HFFc6 (cell line): ENCODE measurements around the gene PTPRN2. TPM values are rescaled to one million over a fixed set of nuclear protein-coding genes. Genes with fewer than 3 reads are reported as not detected.

Source experiments
- DNase-seq: peaks from one replicate; pipeline ENCODE4 v3.0.0-alpha.2; 2018
- H3K27ac Mint-ChIP-seq: 2 replicates; pipeline ENCODE4 v1.8.0; 2020; ENCODE audit warnings: mild to moderate bottlenecking, mixed read lengths
- H3K27me3 Mint-ChIP-seq: 2 replicates; pipeline ENCODE4 v1.8.0; 2021; ENCODE audit warnings: mild to moderate bottlenecking, moderate library complexity, mixed read lengths; ENCODE audit not compliant: insufficient read depth
- H3K36me3 Mint-ChIP-seq: 2 replicates; pipeline ENCODE4 v1.8.0; 2021; ENCODE audit warnings: low read depth, mixed read lengths
- H3K4me1 Mint-ChIP-seq: 2 replicates; pipeline ENCODE4 v1.8.0; 2020; ENCODE audit warnings: low read depth, mixed read lengths
- H3K4me3 Mint-ChIP-seq: 2 replicates; pipeline ENCODE4 v1.8.0; 2020; ENCODE audit warnings: mild to moderate bottlenecking, moderate library complexity, mixed read lengths
- H3K9me3 Mint-ChIP-seq: 2 replicates; pipeline ENCODE4 v1.8.0; 2020; ENCODE audit warnings: mild to moderate bottlenecking, mixed read lengths
- CTCF ChIP-seq: fragments of 200-600 bp; sonication (generic); IDR thresholded peaks from 2 replicates; pipeline ENCODE4 v1.5.0; 2021; ENCODE audit warnings: antibody characterized with exemption, mild to moderate bottlenecking
- total RNA-seq, 6 experiments: library from RNA; stranded (reverse); fragmentation: NEBNext Ultra II Directional; extraction: Animal tissue kit (Norgen Biotek cat#: 25700); gene quantifications; 2 replicates in 1 of 6; 3 replicates in 5 of 6; pipeline ENCODE4 v1.2.3, GENCODE V29; 2021

PTPRN2 gene
- total RNA-seq, 6 experiments from 2014 or later = 0.05 to 0.27 (median 0.23) TPM

DNA sequence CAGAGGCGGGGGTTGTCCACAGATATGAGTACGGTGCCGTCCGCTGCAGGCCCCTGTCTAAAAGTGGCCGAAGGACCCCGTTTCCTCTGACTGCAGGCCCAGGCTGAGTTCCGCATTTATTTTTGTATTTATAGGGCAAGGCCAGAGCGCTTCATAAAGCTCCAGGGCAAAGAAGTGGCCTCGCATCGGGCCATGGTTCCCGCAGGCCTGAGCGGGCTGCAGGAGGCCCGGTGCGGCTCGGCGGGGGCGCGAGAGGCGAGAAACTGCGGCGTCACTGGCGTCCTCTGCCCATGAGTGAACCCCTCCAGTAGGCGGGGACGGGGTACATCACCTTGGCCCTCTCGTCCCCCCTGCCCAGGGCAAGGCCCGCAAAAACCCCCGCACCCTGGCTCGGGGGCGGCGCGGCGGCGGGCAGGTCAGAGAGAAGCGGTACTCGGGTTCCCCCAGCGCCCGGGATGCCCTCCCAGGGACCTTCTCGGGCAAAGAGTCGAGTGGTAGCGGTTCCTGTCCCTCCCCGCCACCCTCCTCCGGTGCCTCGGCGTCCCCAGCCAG lies 895.1 kb downstream of the PTPRN2 start:
- Mint-ChIP-seq H3K4me1 (no peaks in the 10 kb centered on the region), H3K27ac (no peak overlapping the region), H3K36me3 (no peaks in the 10 kb centered on the region), H3K9me3 (no peaks in the 10 kb centered on the region), H3K27me3 (peaks cover 7% of the 10 kb centered on the region; the same call in 1 of the 2 replicates), H3K4me3 (no peak overlapping the region)
- DNase-seq = no peak
- TF ChIP-seq CTCF = no peak

DNA sequence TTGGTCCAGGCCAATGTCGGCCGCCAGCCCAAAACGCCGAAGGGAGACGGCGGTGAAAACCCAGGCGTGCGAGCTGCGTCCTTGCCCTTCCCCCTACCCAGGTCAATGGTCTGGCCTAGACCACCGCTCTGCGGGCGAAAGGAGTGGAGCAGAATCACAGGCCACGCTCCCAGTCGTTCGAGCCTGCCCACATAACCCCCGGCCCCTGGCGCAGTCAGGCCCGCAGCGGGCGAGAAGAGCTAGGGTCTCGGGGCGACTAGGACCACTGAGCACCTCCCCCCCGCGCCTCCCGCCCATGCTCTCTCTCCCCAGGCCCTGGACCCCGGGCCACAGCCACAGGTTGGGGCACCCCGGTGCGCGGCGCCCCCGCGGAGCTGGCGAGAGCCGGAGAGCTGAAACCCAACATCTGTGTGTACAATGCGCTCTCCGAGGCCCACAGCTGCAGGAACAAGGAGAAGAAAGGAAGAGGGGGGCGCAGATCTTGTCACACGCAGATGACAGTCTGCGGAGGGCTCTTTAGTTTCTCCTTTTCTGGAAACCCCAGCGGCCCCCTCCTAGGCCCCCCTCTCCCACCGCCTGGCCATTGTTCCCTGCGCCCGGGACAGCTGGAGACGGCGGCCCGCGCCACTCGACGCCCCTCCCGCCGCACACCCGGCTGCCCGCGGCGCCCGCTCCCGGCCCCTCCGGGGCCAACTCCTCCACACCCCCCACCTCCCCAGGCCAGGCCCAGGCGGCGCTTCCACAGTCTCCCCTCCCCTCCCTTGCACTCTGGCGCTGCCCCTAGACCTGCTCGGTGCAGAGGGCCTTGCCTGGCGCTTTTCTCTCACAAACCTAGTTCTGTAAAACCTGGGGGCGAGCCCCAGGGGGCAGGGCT lies 895.8 kb downstream of the PTPRN2 start:
- H3K4me1 Mint-ChIP-seq = no peaks in the 10 kb centered on the region
- H3K9me3 Mint-ChIP-seq = no peaks in the 10 kb centered on the region
- H3K27me3 Mint-ChIP-seq = peaks cover 7% of the 10 kb centered on the region; the same call in 1 of the 2 replicates
- no peak for TF ChIP-seq CTCF
- no peak overlapping the region for H3K4me3 Mint-ChIP-seq
- H3K27ac Mint-ChIP-seq = no peak overlapping the region
- no peak for DNase-seq
- H3K36me3 Mint-ChIP-seq = no peaks in the 10 kb centered on the region

- Mint-ChIP-seq H3K9me3 (no peaks in the 10 kb centered on the region), H3K4me3 (no peak overlapping the region), H3K27ac (no peak overlapping the region), H3K27me3 (peaks cover 15% of the 10 kb centered on the region), H3K4me1 (no peaks in the 10 kb centered on the region), H3K36me3 (no peaks in the 10 kb centered on the region)
- DNase-seq = no peak
- no peak for TF ChIP-seq CTCF
These were observed 896.6 kb downstream of the PTPRN2 start for GRCh38 chr7:157690833-157691585.

DNA sequence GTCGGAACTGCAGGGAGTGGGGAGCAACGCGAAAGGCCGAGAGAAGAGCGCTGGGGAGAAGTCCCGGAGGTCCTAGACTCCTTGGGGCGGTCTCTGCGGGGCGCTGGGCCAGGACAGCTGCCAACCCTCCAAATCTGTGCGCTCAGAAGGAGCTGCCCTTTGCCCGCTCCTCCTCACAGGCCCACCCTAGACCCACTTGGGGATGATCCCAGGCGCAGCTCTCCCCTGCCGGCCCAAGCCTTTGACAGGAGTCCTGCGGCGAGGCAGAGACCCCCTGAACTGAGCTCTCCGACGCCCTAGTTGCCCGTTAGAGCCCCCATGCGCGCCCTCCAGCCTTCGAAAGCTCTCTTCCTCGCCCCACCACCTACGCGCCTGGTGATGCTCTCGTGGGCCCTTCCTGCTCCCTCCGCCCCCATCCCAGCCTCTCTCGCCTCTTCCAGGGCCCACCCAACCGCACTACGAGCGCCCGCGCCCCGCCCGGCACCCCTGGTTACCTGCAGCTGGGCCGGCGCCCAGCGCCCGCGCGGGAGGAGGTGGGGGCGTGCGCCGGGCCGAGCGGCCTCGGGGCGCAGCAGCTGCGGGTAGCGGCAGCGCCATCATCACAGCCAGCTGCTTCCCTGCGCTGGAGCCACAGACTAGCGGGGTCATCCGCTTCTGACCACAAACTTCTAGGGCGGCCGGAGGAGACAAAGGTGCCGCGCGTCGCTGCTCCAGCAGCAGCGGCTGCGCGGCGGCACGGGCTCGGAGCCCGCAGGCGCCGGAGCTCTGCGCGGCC lies 897.4 kb downstream of the PTPRN2 start:
- H3K27me3 Mint-ChIP-seq = peaks cover 15% of the 10 kb centered on the region
- H3K4me1 Mint-ChIP-seq = no peaks in the 10 kb centered on the region
- H3K9me3 Mint-ChIP-seq = no peaks in the 10 kb centered on the region
- H3K4me3 Mint-ChIP-seq = no peak overlapping the region
- H3K36me3 Mint-ChIP-seq = no peaks in the 10 kb centered on the region
- no peak for DNase-seq
- no peak for TF ChIP-seq CTCF
- no peak overlapping the region for H3K27ac Mint-ChIP-seq
